Left ventricle myocardium inferior (tissue), 1 donor: ENCODE measurements around the gene DCUN1D1. TPM values are rescaled to one million over a fixed set of nuclear protein-coding genes. Genes with fewer than 3 reads are reported as not detected.

Experiments used
- DNase-seq: peaks from one replicate; pipeline ENCODE4 v3.0.0-alpha.2; 2020
- H3K27ac ChIP-seq: fragments of 200-600 bp; replicated peaks from 2 replicates; pipeline ENCODE4 v1.8.0; 2021
- H3K27me3 ChIP-seq: fragments of 200-600 bp; 2 replicates; pipeline ENCODE4 v1.8.0; 2021; ENCODE audit warnings: low read depth
- H3K36me3 ChIP-seq: fragments of 200-600 bp; 2 replicates; pipeline ENCODE4 v1.8.0; 2021
- H3K4me1 ChIP-seq: fragments of 200-600 bp; 2 replicates; pipeline ENCODE4 v1.8.0; 2021
- H3K4me3 ChIP-seq: fragments of 200-600 bp; 2 replicates; pipeline ENCODE4 v1.8.0; 2021; ENCODE audit warnings: mild to moderate bottlenecking, moderate library complexity
- H3K9me3 ChIP-seq: fragments of 200-600 bp; replicated peaks from 2 replicates; pipeline ENCODE4 v1.8.0; 2021
- CTCF ChIP-seq: fragments of 200-600 bp; IDR thresholded peaks from 2 replicates; pipeline ENCODE4 v1.8.0; 2021; ENCODE audit warnings: antibody characterized with exemption, mild to moderate bottlenecking, borderline replicate concordance
- intact Hi-C: fragments of 100-400 bp; cut with micrococcal nuclease; formaldehyde crosslinking; loops from one replicate; pipeline ENCODE4 v1.11.0; 2022
- total RNA-seq: library from RNA; stranded (reverse); fragmentation: NEBNext Ultra II Directional; extraction: Animal tissue kit (Norgen Biotek cat#: 25700); gene quantifications from one replicate; pipeline ENCODE4 v1.2.1, GENCODE V29; 2021
- donor health status: DM: no; HTN: yes; CAD: no; lungs with severe emphysema.

Gene DCUN1D1
- total RNA-seq, 1 donor from 2014 or later: 31.7 TPM

- Histone ChIP-seq H3K27me3 (no peaks in the 10 kb centered on the region), H3K36me3 (peaks cover 40% of the 10 kb centered on the region), H3K9me3 (no peaks in the 10 kb centered on the region), H3K4me1 (no peaks in the 10 kb centered on the region), H3K4me3 (no peak overlapping the region), H3K27ac (no peak overlapping the region)
- no peak for TF ChIP-seq CTCF
- DNase-seq: no peak
- intact Hi-C loops: no loop called here
These were observed 74.3 kb downstream of the DCUN1D1 start for GRCh38 chr3:182906036-182906435.

GRCh38 chr3:182905623-182906022 lies 74.7 kb downstream of the DCUN1D1 start:
- Histone ChIP-seq H3K27me3 (no peaks in the 10 kb centered on the region), H3K27ac (no peak overlapping the region), H3K4me3 (no peak overlapping the region), H3K9me3 (no peaks in the 10 kb centered on the region), H3K36me3 (peaks cover 40% of the 10 kb centered on the region), H3K4me1 (no peaks in the 10 kb centered on the region)
- intact Hi-C loops: no loop called here
- no peak for TF ChIP-seq CTCF
- no peak for DNase-seq

- Histone ChIP-seq H3K9me3 (no peaks in the 10 kb centered on the region), H3K27me3 (no peaks in the 10 kb centered on the region), H3K4me3 (no peak overlapping the region), H3K4me1 (no peaks in the 10 kb centered on the region), H3K27ac (no peak overlapping the region), H3K36me3 (peaks cover 52% of the 10 kb centered on the region)
- no peak for TF ChIP-seq CTCF
- intact Hi-C loops: no loop called here
- DNase-seq: no peak
These were observed 76.2 kb downstream of the DCUN1D1 start for GRCh38 chr3:182904164-182904563.

- TF ChIP-seq CTCF: no peak
- no peak overlapping the region for H3K27ac ChIP-seq
- H3K4me3 ChIP-seq: no peak overlapping the region
- no peaks in the 10 kb centered on the region for H3K27me3 ChIP-seq
- DNase-seq: no peak
- H3K36me3 ChIP-seq: peaks cover 65% of the 10 kb centered on the region
- intact Hi-C loops: no loop called here
- H3K4me1 ChIP-seq: no peaks in the 10 kb centered on the region
- no peaks in the 10 kb centered on the region for H3K9me3 ChIP-seq
These were observed 78.1 kb downstream of the DCUN1D1 start for GRCh38 chr3:182902236-182902635.

GRCh38 chr3:182896553-182896952 lies 83.8 kb downstream of the DCUN1D1 start:
- no peak overlapping the region for H3K4me3 ChIP-seq
- intact Hi-C loops: no loop called here
- no peaks in the 10 kb centered on the region for H3K9me3 ChIP-seq

More at GRCh38 chr3:182896553-182896952, 83.8 kb downstream of the DCUN1D1 start:
- DNase-seq: no peak
- Histone ChIP-seq H3K4me1 (peaks cover 8% of the 10 kb centered on the region), H3K27ac (no peak overlapping the region), H3K27me3 (no peaks in the 10 kb centered on the region), H3K36me3 (peaks cover 42% of the 10 kb centered on the region)
- no peak for TF ChIP-seq CTCF
